Measurements from ENCODE around the gene AMD1. TPM values are rescaled to one million over a fixed set of nuclear protein-coding genes. Genes with fewer than 3 reads are reported as not detected.
A peak's percentile ranks its signal among the peaks of the same experiment; 100 is the strongest.

Gene AMD1
- total and polyA plus RNA-seq, 9 of the 15 experiments (the other 6 are each of a cell fraction or from before 2014, with no cell fraction given), result 60.0 to 151 (median 85.6) TPM

GRCh38 chr6:110939429-110940200 is 65.0 kb downstream of the AMD1 start (continued):
- peak; percentile 30 for TF ChIP-seq ZNF592 (IDR thresholded peaks at IDR 0.05)
- no peak for TF ChIP-seq PCBP2 (IDR thresholded peaks at IDR 0.05; ENCODE audit: low read depth, low read length, poor library complexity, severe bottlenecking)

- Histone ChIP-seq H3K27ac (ENCODE audit: extremely low read depth, low read depth, low read length) (no peak overlapping the region), H3K4me3 (no peak overlapping the region), H3K9me3 (replicated peaks; ENCODE audit: control insufficient read depth, insufficient read depth, low read depth, low read length) (no peaks in the 10 kb centered on the region), H3K9me1 (ENCODE audit: control insufficient read depth, insufficient read depth, low read length) (no peaks in the 10 kb centered on the region), H3K79me2 (ENCODE audit: control insufficient read depth, insufficient read depth, low read length) (no peaks in the 10 kb centered on the region), H3K9ac (ENCODE audit: insufficient read depth in 1 of 2, low read depth in 2 of 2, low read length in 2 of 2) (no peak overlapping the region), H3K4me2 (ENCODE audit: insufficient read depth, low read length) (no peak overlapping the region), H3K4me1 (replicated peaks in 1 of 2; ENCODE audit: control insufficient read depth in 2 of 2, insufficient read depth in 2 of 2, low read length in 2 of 2) (peaks cover 0 to 5% of the 10 kb centered on the region in 2 experiments; a peak in 1 of 5 replicates), H4K20me1 (replicated peaks; ENCODE audit: control insufficient read depth, insufficient read depth, low read length) (no peaks in the 10 kb centered on the region), H3K36me3 (ENCODE audit: control insufficient read depth, insufficient read depth, low read length) (no peaks in the 10 kb centered on the region), H2AFZ (ENCODE audit: low read depth, low read length) (0 out of 2 replicates have a peak overlapping the region, but pooled peaks have one; percentile 49), H3K27me3 (ENCODE audit: control insufficient read depth in 2 of 2, insufficient read depth in 2 of 2, low read length in 2 of 2) (no peaks in the 10 kb centered on the region)
- ChIA-PET POLR2A (interaction anchor here (0.6 to 2.4 kb wide), 8 partner anchors 9 to 308 kb away, joined by 3 to 10 read pairs (median 4); partner anchors contain the start of genes AMD1 and GTF3C6), CTCF (ENCODE audit: low intra/inter-chr PET ratio) (no interaction called here)
- in situ Hi-C loops (cut with MboI), result no loop called here
- peak; percentile 26 to 47 (median 38) for DNase-seq (ENCODE audit: extremely low read depth in 1 of 4, low spot score in 3 of 4)
- ATAC-seq, result peak; percentile 77
- intact Hi-C loops (cut with micrococcal nuclease), result no loop called here
- no TSS peak for BruUV-seq (replicated peaks)
- WGBS (ENCODE audit: insufficient coverage, low coverage, missing lambda C conversion rate), result 71% methylated on average over 1 of the region's 1 CpG
- peak; percentile 23 for FAIRE-seq
- TF ChIP-seq RREB1 (CRISPR knock-in tag; IDR thresholded peaks at IDR 0.05), result no peak
- 0 out of 2 replicates have a peak, but pooled peaks have one; percentile 16 for TF ChIP-seq EP300 (IDR thresholded peaks at IDR 0.05; ENCODE audit: low read length)
- TF ChIP-seq FOXJ3 (CRISPR knock-in tag; IDR thresholded peaks at IDR 0.05), result peak; percentile 72; the same call in 1 of the 2 replicates
- no peak for TF ChIP-seq ZBTB9 (CRISPR knock-in tag; IDR thresholded peaks at IDR 0.05)
- no peak for TF ChIP-seq ZNF408 (CRISPR knock-in tag; IDR thresholded peaks at IDR 0.05; ENCODE audit: low read depth)
Observed at GRCh38 chr6:110944681-110945151, 70.1 kb downstream of the AMD1 start.
